AG08396 (cell line): ENCODE data around the gene AKT3.
A peak's percentile ranks its signal among the peaks of the same experiment; 100 is the strongest.

Experiments
- DNase-seq: peaks from one replicate; pipeline ENCODE4 v3.0.0; 2012; ENCODE audit warnings: low spot score, mixed read lengths

Gene AKT3

DNA sequence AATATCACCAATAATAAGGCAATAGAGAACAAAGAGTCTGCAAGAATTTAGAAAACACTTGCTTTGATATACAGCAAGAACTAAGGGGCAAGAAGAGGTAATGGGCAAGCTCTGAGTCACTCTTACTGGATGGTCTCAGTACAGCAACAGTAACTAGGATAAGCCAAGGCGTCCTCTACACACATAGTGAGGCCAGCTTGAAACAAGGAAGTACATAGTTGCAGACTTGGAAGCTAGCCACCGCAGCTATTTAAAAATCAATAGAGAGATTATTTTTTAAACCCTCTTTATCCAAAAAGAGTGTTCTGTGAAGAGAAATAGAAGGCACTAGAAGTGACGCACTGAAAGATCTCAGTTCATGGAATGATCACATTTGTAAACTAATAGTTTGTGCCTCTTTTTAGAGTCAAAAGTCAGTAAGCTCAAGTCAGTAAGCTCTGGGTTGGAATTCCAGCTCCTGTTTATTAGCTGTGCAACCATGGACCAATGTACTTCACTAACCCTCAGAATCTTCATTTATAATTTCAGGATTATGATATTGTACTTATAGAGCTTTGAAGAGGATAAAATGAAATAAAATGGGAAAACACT is 118.6 kb downstream of the AKT3 start:
- DNase-seq, result no peak

DNA sequence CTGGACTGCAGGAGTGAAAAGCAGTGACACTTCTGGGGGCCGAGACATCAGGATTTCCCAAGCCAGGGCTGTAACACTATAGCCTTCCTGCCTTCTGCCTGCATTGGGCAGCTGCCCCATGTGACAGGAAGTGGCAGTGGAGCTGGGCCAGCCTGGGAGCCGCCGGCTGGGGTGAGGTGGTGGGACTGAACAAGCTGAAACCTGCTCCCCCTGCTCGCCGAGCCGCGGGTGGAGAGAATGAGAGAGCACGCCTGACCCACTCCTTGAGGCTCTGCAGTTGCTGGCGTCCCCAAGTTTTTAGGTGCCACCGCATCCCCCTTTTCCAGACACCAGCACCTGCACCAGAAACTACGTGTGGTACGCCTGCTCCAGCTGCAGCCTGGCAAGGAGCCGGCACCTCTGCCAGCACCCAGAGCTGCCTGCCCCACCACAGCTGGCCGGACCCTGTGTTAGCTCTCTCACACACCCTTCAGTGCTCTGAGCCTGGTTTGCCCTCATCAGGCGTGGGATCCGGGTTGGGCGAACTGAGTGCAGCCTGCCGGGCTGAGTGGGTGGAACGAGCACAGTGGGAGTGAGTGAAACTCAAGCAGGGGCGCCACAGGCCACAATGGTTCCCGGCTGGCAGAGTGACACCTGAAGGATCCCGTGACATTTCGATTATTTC is 119.4 kb downstream of the AKT3 start:
- DNase-seq, result no peak

GRCh38 chr1:243729956-243730355 is 120.1 kb downstream of the AKT3 start:
- DNase-seq, result no peak

GRCh38 chr1:243727503-243728203 is 122.4 kb downstream of the AKT3 start:
- DNase-seq, result no peak

DNA sequence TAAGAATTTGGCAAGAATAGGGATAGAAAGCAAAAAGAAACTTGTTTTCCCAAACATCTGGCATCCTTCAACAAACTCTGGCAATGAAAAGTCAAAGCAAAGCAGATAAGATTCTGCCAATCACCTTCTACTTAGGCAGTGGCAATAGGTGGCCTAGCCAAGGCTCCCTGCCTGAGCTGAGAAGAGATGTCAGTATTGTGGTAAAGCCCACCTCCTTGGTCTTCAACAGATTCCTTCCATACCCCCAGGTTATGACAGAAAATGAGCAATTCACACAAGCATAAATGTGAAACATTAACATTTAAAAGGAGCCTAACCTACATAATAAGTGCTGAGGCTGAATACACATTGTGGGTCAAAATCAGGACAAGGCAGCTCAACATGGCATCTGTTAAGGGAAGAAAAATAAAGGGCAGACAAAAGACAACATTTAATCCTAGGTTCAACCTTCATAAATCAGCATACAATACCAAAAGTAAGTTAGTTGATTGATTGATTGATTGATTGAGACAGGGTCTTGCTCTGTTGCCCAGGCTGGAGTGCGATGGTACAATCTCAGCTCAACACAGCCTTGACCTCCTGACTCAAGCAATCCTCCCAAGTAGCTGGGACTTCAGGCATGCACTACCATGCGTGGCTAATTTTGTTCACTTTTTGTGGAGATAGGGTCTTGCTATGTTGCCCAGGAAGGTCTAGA is 123.1 kb downstream of the AKT3 start:
- DNase-seq, result no peak

- no peak for DNase-seq
Observed at GRCh38 chr1:243725846-243726245, 124.2 kb downstream of the AKT3 start.

GRCh38 chr1:243725075-243725474 is 125.0 kb downstream of the AKT3 start:
- no peak for DNase-seq

DNA sequence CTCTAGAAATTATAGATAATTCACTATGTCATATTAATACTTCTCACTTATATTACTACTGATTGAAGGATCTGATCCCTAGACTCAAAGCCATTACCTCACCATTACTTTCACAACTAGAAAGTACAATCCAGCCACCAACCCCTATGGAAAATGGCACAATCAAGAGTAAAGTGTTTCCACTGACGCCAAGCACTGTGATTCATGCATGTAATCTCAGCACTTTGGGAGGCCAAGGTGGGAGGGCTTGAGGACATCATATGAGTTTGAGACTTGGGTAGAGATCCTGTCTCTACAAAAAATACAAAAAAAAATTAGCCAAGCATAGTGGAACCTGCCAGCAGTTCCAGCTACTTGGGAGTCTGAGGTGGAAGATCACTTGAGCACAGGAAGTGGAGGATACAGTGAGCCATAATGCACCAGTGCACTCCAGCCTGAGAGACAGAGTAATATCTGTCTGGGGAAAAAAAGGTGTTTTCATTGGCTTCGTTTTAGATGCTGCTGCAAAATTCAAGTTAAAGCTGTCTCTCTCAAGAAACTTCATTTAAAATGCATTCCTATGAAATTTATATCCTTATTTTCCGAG is 126.5 kb downstream of the AKT3 start:
- DNase-seq, result no peak

GRCh38 chr1:243723050-243723449 is 127.0 kb downstream of the AKT3 start:
- no peak for DNase-seq

- no peak for DNase-seq
Observed at GRCh38 chr1:243719476-243719875, 130.6 kb downstream of the AKT3 start.

GRCh38 chr1:243718893-243719292 is 131.2 kb downstream of the AKT3 start:
- DNase-seq, result peak; percentile 28

GRCh38 chr1:243718022-243718421 is 132.0 kb downstream of the AKT3 start:
- DNase-seq, result no peak

DNA sequence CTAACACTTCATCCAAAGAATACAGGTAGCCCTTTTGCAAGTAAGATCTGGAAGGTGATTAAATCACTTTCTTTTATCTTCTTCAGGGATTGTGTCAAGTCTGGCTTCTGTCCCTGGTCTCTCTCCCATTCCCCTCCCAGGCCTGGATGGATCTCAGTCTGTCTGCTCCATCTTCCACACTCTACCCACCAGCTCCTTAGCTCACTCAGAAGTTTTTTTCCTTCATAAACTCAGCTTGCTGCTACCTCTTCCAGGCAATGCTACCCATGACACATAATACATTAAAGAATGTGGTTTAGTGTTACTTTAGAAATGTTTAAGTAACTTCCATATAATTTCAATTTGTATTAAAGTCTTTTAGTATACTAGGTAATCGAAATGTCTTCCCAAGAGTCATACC is 133.1 kb downstream of the AKT3 start:
- DNase-seq, result no peak

- DNase-seq, result no peak
Observed at GRCh38 chr1:243715285-243715684, 134.8 kb downstream of the AKT3 start.

GRCh38 chr1:243713470-243714186 is 136.4 kb downstream of the AKT3 start:
- DNase-seq, result no peak

DNA sequence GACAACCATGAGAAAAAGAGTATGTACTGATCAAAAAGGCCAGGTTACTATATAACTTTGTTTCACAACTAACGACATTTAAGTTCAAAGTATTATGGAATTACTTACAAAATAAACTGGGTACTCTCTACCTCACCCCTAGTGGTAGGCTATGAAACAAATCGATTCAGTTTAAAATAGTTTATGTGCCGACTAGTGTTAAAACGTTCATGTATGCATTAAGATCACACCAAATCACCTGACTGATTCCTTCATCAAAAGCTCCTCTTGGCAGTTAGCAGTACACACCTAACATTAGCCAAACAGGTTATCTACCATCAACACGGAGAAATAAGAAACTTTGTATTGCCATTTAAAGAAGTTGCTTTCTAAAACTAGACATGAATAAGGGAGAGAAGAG is 137.1 kb downstream of the AKT3 start:
- no peak for DNase-seq

- DNase-seq, result no peak
Observed at GRCh38 chr1:243712242-243712641, 137.8 kb downstream of the AKT3 start.

DNA sequence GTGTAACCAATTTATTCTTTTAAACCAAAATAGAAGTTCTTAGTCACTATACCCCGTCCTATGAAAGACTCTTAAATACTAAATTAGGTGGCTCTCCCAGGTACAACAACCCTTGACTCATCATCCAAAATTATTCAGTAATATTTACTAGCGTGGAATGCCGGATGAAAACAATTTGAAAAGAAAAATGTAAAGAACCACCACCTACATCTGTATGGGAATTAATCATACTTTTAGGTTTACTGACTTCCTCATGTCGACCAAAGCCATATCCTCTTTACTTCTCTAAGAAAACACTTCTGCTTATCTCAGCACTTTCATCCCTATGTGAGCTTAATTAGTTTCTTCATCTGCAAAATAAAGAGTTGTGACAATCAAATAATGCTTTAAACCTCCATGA is 139.6 kb downstream of the AKT3 start:
- DNase-seq, result no peak

DNA sequence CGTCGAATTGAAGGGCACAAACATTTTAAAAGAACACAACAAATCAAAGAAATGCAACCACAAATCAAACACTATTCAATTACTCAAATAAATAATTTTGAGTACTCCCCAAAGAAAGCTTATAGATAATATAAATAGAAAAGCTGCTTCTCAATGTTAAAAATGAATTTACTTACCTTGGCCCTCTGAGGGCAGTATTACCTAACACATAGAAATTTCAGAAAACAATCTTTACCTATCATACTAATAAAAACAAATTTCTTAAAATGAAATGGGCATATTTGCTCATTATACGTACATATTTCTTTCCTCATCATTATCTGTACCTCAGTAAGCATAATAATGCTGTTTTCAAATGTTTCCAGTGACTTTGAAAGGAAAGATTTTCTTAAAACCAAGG is 141.8 kb downstream of the AKT3 start:
- no peak for DNase-seq

- DNase-seq, result no peak
Observed at GRCh38 chr1:243706563-243706962, 143.5 kb downstream of the AKT3 start.

GRCh38 chr1:243705585-243705984 is 144.5 kb downstream of the AKT3 start:
- DNase-seq, result no peak

DNA sequence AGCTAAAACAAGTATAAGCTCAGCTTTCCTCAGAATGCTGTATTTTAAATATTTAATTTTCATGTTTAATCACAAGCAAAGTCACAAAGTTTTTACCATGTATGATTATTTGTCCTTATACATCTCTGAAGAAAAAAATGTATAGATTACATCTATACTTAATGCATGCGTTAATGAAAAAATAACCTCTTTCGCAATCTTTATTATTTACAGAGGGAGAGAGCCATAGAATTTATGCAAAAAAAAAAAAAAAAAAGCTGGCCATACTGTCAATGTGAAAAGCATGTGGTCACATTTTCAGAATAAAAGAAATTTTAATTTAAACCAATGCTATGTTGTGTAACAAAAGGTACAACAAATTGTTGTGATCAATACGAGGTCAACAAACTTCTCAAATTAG is 148.2 kb downstream of the AKT3 start:
- DNase-seq, result no peak
